ENCODE measurements around the gene ARHGAP22. TPM values are rescaled to one million over a fixed set of nuclear protein-coding genes. Genes with fewer than 3 reads are reported as not detected.

ARHGAP22 gene
- total RNA-seq, 1 experiment from 2014 or later = 13.5 TPM

GRCh38 chr10:48576501-48576900 lies 28.4 kb downstream of the ARHGAP22 start:
- intact Hi-C loops (cut with micrococcal nuclease; ENCODE audit: unreplicated experiment) = no loop called here
- no peaks in the 10 kb centered on the region for H3K36me3 Mint-ChIP-seq (ENCODE audit: insufficient read depth, unreplicated experiment)
- no peak overlapping the region for H3K4me3 Mint-ChIP-seq (ENCODE audit: unreplicated experiment)
- no peak overlapping the region for H3K4me3 ChIP-seq (ENCODE audit: low read depth, low read length)
- H3K27me3 Mint-ChIP-seq (ENCODE audit: insufficient read depth, unreplicated experiment) = peaks cover 7% of the 10 kb centered on the region
- peaks cover 6% of the 10 kb centered on the region for H3K4me1 Mint-ChIP-seq (ENCODE audit: low read depth, unreplicated experiment)
- no peak for TF ChIP-seq CTCF (IDR thresholded peaks at IDR 0.05; ENCODE audit: insufficient read depth in 1 of 2, low read depth in 1 of 2, low read length in 1 of 2, severe bottlenecking in 1 of 2, unreplicated experiment in 1 of 2)
- no TSS peak for BruUV-seq (replicated peaks)
- H3K27ac Mint-ChIP-seq (ENCODE audit: unreplicated experiment) = no peak overlapping the region
- no peaks in the 10 kb centered on the region for H3K27me3 ChIP-seq (replicated peaks; ENCODE audit: control insufficient read depth, insufficient read depth, low read length)
- no peaks in the 10 kb centered on the region for H3K4me1 ChIP-seq
- no peaks in the 10 kb centered on the region for H3K9me3 ChIP-seq
- POLR2A ChIA-PET = no interaction called here
- H3K36me3 ChIP-seq (ENCODE audit: control insufficient read depth, insufficient read depth, low read length) = no peaks in the 10 kb centered on the region
- no peaks in the 10 kb centered on the region for H3K9me3 Mint-ChIP-seq (ENCODE audit: unreplicated experiment)
- no peak for DNase-seq
- CTCF ChIA-PET = no interaction called here

DNA sequence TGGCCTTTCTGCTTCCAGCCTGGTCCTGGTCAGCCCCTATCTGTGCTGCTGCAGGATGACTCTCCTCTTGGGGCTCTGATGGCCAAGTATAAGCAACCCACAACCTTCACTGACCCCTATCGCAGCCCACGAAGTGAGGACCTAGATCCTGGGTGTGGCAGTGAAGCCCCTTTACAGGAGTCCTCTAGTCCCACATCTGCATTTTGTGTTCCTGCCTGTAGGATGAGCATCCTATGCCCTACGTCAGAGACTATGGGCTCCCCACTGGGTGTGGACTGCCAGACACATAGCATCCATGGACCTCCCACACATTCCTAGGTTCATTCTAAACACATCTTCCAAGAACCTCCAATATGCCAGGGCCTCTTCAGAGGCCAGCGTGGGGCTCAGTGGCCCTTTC lies 29.0 kb downstream of the ARHGAP22 start:
- Histone ChIP-seq H3K27me3 (replicated peaks; ENCODE audit: control insufficient read depth, insufficient read depth, low read length) (no peaks in the 10 kb centered on the region), H3K9me3 (no peaks in the 10 kb centered on the region), H3K36me3 (ENCODE audit: control insufficient read depth, insufficient read depth, low read length) (no peaks in the 10 kb centered on the region), H3K4me3 (ENCODE audit: low read depth, low read length) (no peak overlapping the region), H3K4me1 (no peaks in the 10 kb centered on the region)
- H3K4me1 Mint-ChIP-seq (ENCODE audit: low read depth, unreplicated experiment) = peaks cover 6% of the 10 kb centered on the region
- POLR2A ChIA-PET = no interaction called here
- H3K27me3 Mint-ChIP-seq (ENCODE audit: insufficient read depth, unreplicated experiment) = peaks cover 7% of the 10 kb centered on the region
- CTCF ChIA-PET = no interaction called here
- no peak for DNase-seq
- H3K27ac Mint-ChIP-seq (ENCODE audit: unreplicated experiment) = no peak overlapping the region
- H3K36me3 Mint-ChIP-seq (ENCODE audit: insufficient read depth, unreplicated experiment) = no peaks in the 10 kb centered on the region
- H3K9me3 Mint-ChIP-seq (ENCODE audit: unreplicated experiment) = no peaks in the 10 kb centered on the region
- no peak overlapping the region for H3K4me3 Mint-ChIP-seq (ENCODE audit: unreplicated experiment)
- TF ChIP-seq CTCF (IDR thresholded peaks at IDR 0.05; ENCODE audit: insufficient read depth in 1 of 2, low read depth in 1 of 2, low read length in 1 of 2, severe bottlenecking in 1 of 2, unreplicated experiment in 1 of 2) = no peak
- intact Hi-C loops (cut with micrococcal nuclease; ENCODE audit: unreplicated experiment) = no loop called here
- no TSS peak for BruUV-seq (replicated peaks)

- ChIA-PET POLR2A (no interaction called here), CTCF (no interaction called here)
- Histone ChIP-seq H3K9me3 (no peaks in the 10 kb centered on the region), H3K4me3 (ENCODE audit: low read depth, low read length) (no peak overlapping the region), H3K4me1 (no peaks in the 10 kb centered on the region), H3K27me3 (replicated peaks; ENCODE audit: control insufficient read depth, insufficient read depth, low read length) (no peaks in the 10 kb centered on the region), H3K36me3 (ENCODE audit: control insufficient read depth, insufficient read depth, low read length) (no peaks in the 10 kb centered on the region)
- Mint-ChIP-seq H3K4me3 (ENCODE audit: unreplicated experiment) (no peak overlapping the region), H3K27me3 (ENCODE audit: insufficient read depth, unreplicated experiment) (peaks cover 7% of the 10 kb centered on the region), H3K36me3 (ENCODE audit: insufficient read depth, unreplicated experiment) (no peaks in the 10 kb centered on the region), H3K27ac (ENCODE audit: unreplicated experiment) (no peak overlapping the region), H3K9me3 (ENCODE audit: unreplicated experiment) (no peaks in the 10 kb centered on the region), H3K4me1 (ENCODE audit: low read depth, unreplicated experiment) (peaks cover 6% of the 10 kb centered on the region)
- DNase-seq = no peak
- no peak for TF ChIP-seq CTCF (IDR thresholded peaks at IDR 0.05; ENCODE audit: insufficient read depth in 1 of 2, low read depth in 1 of 2, low read length in 1 of 2, severe bottlenecking in 1 of 2, unreplicated experiment in 1 of 2)
- no TSS peak for BruUV-seq (replicated peaks)
- intact Hi-C loops (cut with micrococcal nuclease; ENCODE audit: unreplicated experiment) = no loop called here
Measured at GRCh38 chr10:48574817-48575380, 30.0 kb downstream of the ARHGAP22 start.

Measured in Caco-2 (cell line).